Measurements from ENCODE around the gene PTH2.

Gene PTH2

GRCh38 chr19:49430678-49431329 lies 7.6 kb upstream of the PTH2 start:
- no peak for DNase-seq (ENCODE audit: low read depth in 2 of 2)

GRCh38 chr19:49430172-49430677 lies 7.0 kb upstream of the PTH2 start:
- DNase-seq (ENCODE audit: low read depth in 2 of 2) = no peak

GRCh38 chr19:49428547-49429451 lies 5.6 kb upstream of the PTH2 start:
- no peak for DNase-seq (ENCODE audit: low read depth in 2 of 2)

GRCh38 chr19:49427855-49428546 lies 4.8 kb upstream of the PTH2 start:
- no peak for DNase-seq (ENCODE audit: low read depth in 2 of 2)

GRCh38 chr19:49427339-49427738 lies 4.1 kb upstream of the PTH2 start:
- no peak for DNase-seq (ENCODE audit: low read depth in 2 of 2)

GRCh38 chr19:49425922-49426592 lies 2.8 kb upstream of the PTH2 start:
- no peak for DNase-seq (ENCODE audit: low read depth in 2 of 2)

GRCh38 chr19:49425178-49425577 lies 1.9 kb upstream of the PTH2 start, which contains the start of gene GFY:
Gene GFY (plus strand): TSS chr19:49425388. CDS start chr19:49426431, 1,043 bp downstream.
- no peak for DNase-seq (ENCODE audit: low read depth in 2 of 2)

- no peak for DNase-seq (ENCODE audit: low read depth in 2 of 2)
Measured at GRCh38 chr19:49423985-49424303, 703 bp upstream of the PTH2 start.

- DNase-seq (ENCODE audit: low read depth in 2 of 2) = no peak
Measured at GRCh38 chr19:49422407-49423070, 702 bp downstream of the PTH2 start.

- no peak for DNase-seq (ENCODE audit: low read depth in 2 of 2)
Measured at GRCh38 chr19:49421878-49422202, 1.4 kb downstream of the PTH2 start.

GRCh38 chr19:49421039-49421877 lies 2.0 kb downstream of the PTH2 start:
- no peak for DNase-seq (ENCODE audit: low read depth in 2 of 2)

- no peak for DNase-seq (ENCODE audit: low read depth in 2 of 2)
Measured at GRCh38 chr19:49420227-49420626, 3.0 kb downstream of the PTH2 start.

GRCh38 chr19:49419173-49419572 lies 4.1 kb downstream of the PTH2 start:
- no peak for DNase-seq (ENCODE audit: low read depth in 2 of 2)

- no peak for DNase-seq (ENCODE audit: low read depth in 2 of 2)
Measured at GRCh38 chr19:49418511-49418910, 4.7 kb downstream of the PTH2 start.

- no peak for DNase-seq (ENCODE audit: low read depth in 2 of 2)
Measured at GRCh38 chr19:49417088-49417487, 6.2 kb downstream of the PTH2 start.

- no peak for DNase-seq (ENCODE audit: low read depth in 2 of 2)
Measured at GRCh38 chr19:49415810-49416200, 7.4 kb downstream of the PTH2 start.

GRCh38 chr19:49415102-49415809 lies 8.0 kb downstream of the PTH2 start:
- DNase-seq (ENCODE audit: low read depth in 2 of 2) = no peak

- DNase-seq (ENCODE audit: low read depth in 2 of 2) = no peak
Measured at GRCh38 chr19:49414256-49414655, 9.0 kb downstream of the PTH2 start.

- DNase-seq (ENCODE audit: low read depth in 2 of 2) = no peak
Measured at GRCh38 chr19:49413348-49413747, 9.9 kb downstream of the PTH2 start.
